GM23338 (cell line): ENCODE measurements around the gene CPSF4.

Source experiments
- CREB1 ChIP-seq: fragments of 250-450 bp; sonication (Bioruptor Pico); IDR thresholded peaks from 2 replicates; pipeline ENCODE4 v1.5.0; 2020; ENCODE audit warnings: low read depth, mild to moderate bottlenecking, moderate library complexity
- EZH2 ChIP-seq: fragments of 200-600 bp; sonication (generic); IDR thresholded peaks from one replicate; pipeline ENCODE4 v1.8.0; 2017; ENCODE audit warnings: antibody characterized with exemption, mild to moderate bottlenecking, low read depth; ENCODE audit not compliant: unreplicated experiment
- EZH2phosphoT487 ChIP-seq: fragments of 200-600 bp; sonication (generic); IDR thresholded peaks from one replicate; pipeline ENCODE4 v1.8.1; 2018; ENCODE audit warnings: antibody characterized with exemption; ENCODE audit not compliant: unreplicated experiment
- JUNB ChIP-seq: IDR thresholded peaks from one replicate; pipeline ENCODE4 v1.6.1; 2016; ENCODE audit warnings: antibody characterized with exemption; ENCODE audit not compliant: unreplicated experiment
- NANOG ChIP-seq: IDR thresholded peaks from 2 replicates; pipeline ENCODE4 v1.6.1; 2016; ENCODE audit warnings: antibody characterized with exemption, borderline replicate concordance
- POLR2AphosphoS5 ChIP-seq: IDR thresholded peaks from 2 replicates; pipeline ENCODE4 v1.6.1; 2016; ENCODE audit warnings: antibody characterized with exemption, low read depth
- ZNF114 ChIP-seq: fragments of 250-450 bp; sonication (Bioruptor Pico); IDR thresholded peaks from 2 replicates; pipeline ENCODE4 v1.5.0; 2020; ENCODE audit warnings: mild to moderate bottlenecking, moderate library complexity
- ZNF331 ChIP-seq: fragments of 250-450 bp; sonication (Bioruptor Pico); IDR thresholded peaks from 2 replicates; pipeline ENCODE4 v1.5.0; 2020; ENCODE audit warnings: low read depth, mild to moderate bottlenecking, moderate library complexity
- TF ChIP-seq, protein P1 (sequence below), 2 experiments: fragments of 200-600 bp in 1 of 2; sonication (generic) in 1 of 2; conservative IDR thresholded peaks; 2 replicates each; pipeline versions ENCODE4 v1.5.1 to v1.6.1; 2016 to 2017; ENCODE audit warnings: antibody characterized with exemption in 2 of 2, low read depth in 2 of 2, mild to moderate bottlenecking in 2 of 2, moderate library complexity in 1 of 2
- TF ChIP-seq, protein P2 (sequence below): IDR thresholded peaks from one replicate; pipeline ENCODE4 v1.6.1; 2018; ENCODE audit warnings: antibody characterized with exemption; ENCODE audit not compliant: unreplicated experiment

DNA sequence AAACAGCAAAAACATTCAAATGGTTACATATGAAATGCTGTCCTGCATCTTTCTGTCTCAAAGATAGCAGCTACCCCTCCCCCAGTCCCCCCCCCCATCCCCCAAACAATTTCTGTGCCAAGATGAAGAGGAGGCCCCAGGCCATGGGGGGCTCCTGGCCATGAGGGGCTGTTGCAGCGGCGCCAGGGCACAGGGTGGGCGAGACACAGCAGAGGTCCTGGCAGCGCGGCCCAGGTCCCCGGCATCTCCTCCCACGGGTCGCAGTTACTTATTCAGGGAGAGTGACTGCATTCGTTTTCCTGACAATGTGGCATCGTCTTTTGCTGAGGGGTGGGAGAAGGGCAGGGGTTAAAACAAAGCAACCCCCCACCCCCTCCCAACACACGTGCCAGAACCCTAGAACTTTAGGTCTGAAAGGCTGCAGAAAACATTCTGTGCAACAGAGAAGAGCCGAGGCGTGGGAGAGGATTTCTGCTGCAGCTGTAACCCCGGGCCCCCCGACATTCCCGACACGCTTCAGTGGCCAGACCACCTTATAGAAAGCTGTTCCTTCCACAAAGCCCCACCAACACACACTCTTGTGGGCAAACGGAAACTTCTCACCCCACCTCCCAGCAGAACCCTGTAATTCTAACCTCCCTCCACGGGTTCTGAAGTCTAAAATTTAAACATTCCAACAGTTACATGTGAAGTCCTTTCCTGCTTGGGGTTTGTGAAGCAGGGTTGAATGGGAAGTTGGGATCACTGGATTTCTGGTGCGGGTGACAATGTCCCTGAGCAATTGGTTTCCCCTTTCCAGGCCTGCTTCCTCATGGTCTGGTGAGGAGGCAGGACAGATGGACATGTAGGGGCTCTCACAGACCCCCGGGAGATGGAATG lies 42.1 kb upstream of the CPSF4 start:
- TF ChIP-seq EZH2 (no peak), EZH2phosphoT487 (no peak), JUNB (no peak), POLR2AphosphoS5 (peak; percentile 12; the same call in 1 of the 2 replicates), CREB1 (CRISPR knock-in tag) (no peak), ZNF331 (no peak), ZNF114 (CRISPR knock-in tag) (no peak), NANOG (no peak)
- TF ChIP-seq, protein P1, sequence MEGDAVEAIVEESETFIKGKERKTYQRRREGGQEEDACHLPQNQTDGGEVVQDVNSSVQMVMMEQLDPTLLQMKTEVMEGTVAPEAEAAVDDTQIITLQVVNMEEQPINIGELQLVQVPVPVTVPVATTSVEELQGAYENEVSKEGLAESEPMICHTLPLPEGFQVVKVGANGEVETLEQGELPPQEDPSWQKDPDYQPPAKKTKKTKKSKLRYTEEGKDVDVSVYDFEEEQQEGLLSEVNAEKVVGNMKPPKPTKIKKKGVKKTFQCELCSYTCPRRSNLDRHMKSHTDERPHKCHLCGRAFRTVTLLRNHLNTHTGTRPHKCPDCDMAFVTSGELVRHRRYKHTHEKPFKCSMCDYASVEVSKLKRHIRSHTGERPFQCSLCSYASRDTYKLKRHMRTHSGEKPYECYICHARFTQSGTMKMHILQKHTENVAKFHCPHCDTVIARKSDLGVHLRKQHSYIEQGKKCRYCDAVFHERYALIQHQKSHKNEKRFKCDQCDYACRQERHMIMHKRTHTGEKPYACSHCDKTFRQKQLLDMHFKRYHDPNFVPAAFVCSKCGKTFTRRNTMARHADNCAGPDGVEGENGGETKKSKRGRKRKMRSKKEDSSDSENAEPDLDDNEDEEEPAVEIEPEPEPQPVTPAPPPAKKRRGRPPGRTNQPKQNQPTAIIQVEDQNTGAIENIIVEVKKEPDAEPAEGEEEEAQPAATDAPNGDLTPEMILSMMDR (conservative IDR thresholded peaks at IDR 0.05; ENCODE audit: low read depth in 2 of 2), result no peak
- TF ChIP-seq, protein P2, sequence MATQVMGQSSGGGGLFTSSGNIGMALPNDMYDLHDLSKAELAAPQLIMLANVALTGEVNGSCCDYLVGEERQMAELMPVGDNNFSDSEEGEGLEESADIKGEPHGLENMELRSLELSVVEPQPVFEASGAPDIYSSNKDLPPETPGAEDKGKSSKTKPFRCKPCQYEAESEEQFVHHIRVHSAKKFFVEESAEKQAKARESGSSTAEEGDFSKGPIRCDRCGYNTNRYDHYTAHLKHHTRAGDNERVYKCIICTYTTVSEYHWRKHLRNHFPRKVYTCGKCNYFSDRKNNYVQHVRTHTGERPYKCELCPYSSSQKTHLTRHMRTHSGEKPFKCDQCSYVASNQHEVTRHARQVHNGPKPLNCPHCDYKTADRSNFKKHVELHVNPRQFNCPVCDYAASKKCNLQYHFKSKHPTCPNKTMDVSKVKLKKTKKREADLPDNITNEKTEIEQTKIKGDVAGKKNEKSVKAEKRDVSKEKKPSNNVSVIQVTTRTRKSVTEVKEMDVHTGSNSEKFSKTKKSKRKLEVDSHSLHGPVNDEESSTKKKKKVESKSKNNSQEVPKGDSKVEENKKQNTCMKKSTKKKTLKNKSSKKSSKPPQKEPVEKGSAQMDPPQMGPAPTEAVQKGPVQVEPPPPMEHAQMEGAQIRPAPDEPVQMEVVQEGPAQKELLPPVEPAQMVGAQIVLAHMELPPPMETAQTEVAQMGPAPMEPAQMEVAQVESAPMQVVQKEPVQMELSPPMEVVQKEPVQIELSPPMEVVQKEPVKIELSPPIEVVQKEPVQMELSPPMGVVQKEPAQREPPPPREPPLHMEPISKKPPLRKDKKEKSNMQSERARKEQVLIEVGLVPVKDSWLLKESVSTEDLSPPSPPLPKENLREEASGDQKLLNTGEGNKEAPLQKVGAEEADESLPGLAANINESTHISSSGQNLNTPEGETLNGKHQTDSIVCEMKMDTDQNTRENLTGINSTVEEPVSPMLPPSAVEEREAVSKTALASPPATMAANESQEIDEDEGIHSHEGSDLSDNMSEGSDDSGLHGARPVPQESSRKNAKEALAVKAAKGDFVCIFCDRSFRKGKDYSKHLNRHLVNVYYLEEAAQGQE, result no peak
